Neural cell (in vitro differentiated cells): ENCODE results near the gene RERE. TPM values are rescaled to one million over a fixed set of nuclear protein-coding genes. Genes with fewer than 3 reads are reported as not detected.

Experiments
- H2AFZ ChIP-seq: fragments of 200-600, 300-800 bp; sonication (generic), shearing (Covaris generic); 2 replicates; pipeline ENCODE4 v1.6.0; 2014; ENCODE audit warnings: low read depth, mild to moderate bottlenecking, antibody characterized with exemption, low read length, moderate library complexity
- H3F3A ChIP-seq: fragments of 200-600 bp; shearing (Covaris generic); 2 replicates; pipeline ENCODE4 v1.6.1; 2016; ENCODE audit warnings: mild to moderate bottlenecking, moderate library complexity, mixed read lengths, antibody characterized with exemption, low read length; ENCODE audit not compliant: insufficient read depth, poor library complexity, severe bottlenecking
- H3K27ac ChIP-seq: fragments of 200-600, 300-800 bp; sonication (generic), shearing (Covaris generic); 2 replicates; pipeline ENCODE4 v1.5.1; 2014; ENCODE audit warnings: mild to moderate bottlenecking, low read length, moderate library complexity
- H3K27me3 ChIP-seq: fragments of 300-800, 200-600 bp; sonication (generic), shearing (Covaris generic); 2 replicates; pipeline ENCODE4 v1.6.0; 2014; ENCODE audit warnings: mild to moderate bottlenecking, low read depth, low read length, moderate library complexity; ENCODE audit not compliant: insufficient read depth
- H3K36me3 ChIP-seq: fragments of 300-800, 200-600 bp; sonication (generic), shearing (Covaris generic); 2 replicates; pipeline ENCODE4 v1.5.1; 2014; ENCODE audit warnings: mild to moderate bottlenecking, antibody characterized with exemption, low read length, moderate library complexity; ENCODE audit not compliant: insufficient read depth
- H3K4me2 ChIP-seq: fragments of 300-800, 200-600 bp; sonication (generic), shearing (Covaris generic); 2 replicates; pipeline ENCODE4 v1.6.0; 2014; ENCODE audit warnings: mild to moderate bottlenecking, low read length
- H3K4me3 ChIP-seq: fragments of 300-800, 200-600 bp; sonication (generic), shearing (Covaris generic); 2 replicates; pipeline ENCODE4 v1.5.1; 2014; ENCODE audit warnings: mild to moderate bottlenecking, low read length, moderate library complexity
- H3K79me2 ChIP-seq: fragments of 200-600 bp; shearing (Covaris generic); replicated peaks from 2 replicates; pipeline ENCODE4 v1.6.0; 2014; ENCODE audit warnings: mild to moderate bottlenecking, low read length, moderate library complexity; ENCODE audit not compliant: insufficient read depth
- H3K9ac ChIP-seq: fragments of 300-800, 200-600 bp; sonication (generic), shearing (Covaris generic); 2 replicates; pipeline ENCODE4 v1.6.1; 2016; ENCODE audit warnings: mild to moderate bottlenecking, low read length, mixed read lengths
- H3K9me2 ChIP-seq: fragments of 200-600 bp; shearing (Covaris generic); 2 replicates; pipeline ENCODE4 v1.6.1; 2016; ENCODE audit warnings: mild to moderate bottlenecking, low read length, mixed read lengths; ENCODE audit not compliant: insufficient read depth
- H3K9me3 ChIP-seq: fragments of 200-600, 300-800 bp; sonication (generic), shearing (Covaris generic); 2 replicates; pipeline ENCODE4 v1.6.1; 2016; ENCODE audit warnings: mild to moderate bottlenecking, mixed run types, low read length, moderate library complexity, mixed read lengths
- H4K20me1 ChIP-seq: fragments of 200-600 bp; shearing (Covaris generic); 2 replicates; pipeline ENCODE4 v1.6.1; 2016; ENCODE audit warnings: mild to moderate bottlenecking, mixed run types; ENCODE audit not compliant: insufficient read depth
- CTCF ChIP-seq: fragments of 450-650 bp; IDR thresholded peaks from 2 replicates; pipeline ENCODE4 v1.5.1; 2014; ENCODE audit warnings: antibody characterized with exemption, mild to moderate bottlenecking, moderate library complexity; ENCODE audit not compliant: poor library complexity, severe bottlenecking
- EP300 ChIP-seq: fragments of 450-650 bp; conservative IDR thresholded peaks from 2 replicates; pipeline ENCODE4 v1.6.1; 2014; ENCODE audit warnings: antibody characterized with exemption, mild to moderate bottlenecking, moderate library complexity; ENCODE audit not compliant: poor library complexity, severe bottlenecking
- EZH2 ChIP-seq: fragments of 200-600, 300-800 bp; shearing (Covaris generic), sonication (generic); IDR thresholded peaks from 2 replicates; pipeline ENCODE4 v1.6.1; 2014; ENCODE audit warnings: antibody characterized with exemption, low read length, borderline replicate concordance, mild to moderate bottlenecking; ENCODE audit not compliant: insufficient read depth, poor library complexity, severe bottlenecking
- MXI1 ChIP-seq: fragments of 450-650 bp; conservative IDR thresholded peaks from 2 replicates; pipeline ENCODE4 v1.6.1; 2014; ENCODE audit warnings: antibody characterized with exemption, mild to moderate bottlenecking; ENCODE audit not compliant: poor library complexity, severe bottlenecking
- POLR2AphosphoS5 ChIP-seq: IDR thresholded peaks from 2 replicates; pipeline ENCODE4 v1.6.1; 2012
- RAD21 ChIP-seq: fragments of 450-650 bp; conservative IDR thresholded peaks from 2 replicates; pipeline ENCODE4 v1.6.1; 2014; ENCODE audit warnings: antibody characterized with exemption, mild to moderate bottlenecking, moderate library complexity
- REST ChIP-seq: IDR thresholded peaks from 2 replicates; pipeline ENCODE4 v1.6.1; 2012; ENCODE audit warnings: borderline replicate concordance
- SMC3 ChIP-seq: fragments of 450-650 bp; conservative IDR thresholded peaks from 2 replicates; pipeline ENCODE4 v1.6.1; 2014; ENCODE audit warnings: antibody characterized with exemption, mild to moderate bottlenecking, moderate library complexity; ENCODE audit not compliant: poor library complexity
- TAF1 ChIP-seq: IDR thresholded peaks from 2 replicates; pipeline ENCODE4 v1.6.1; 2012; ENCODE audit warnings: low read depth
- polyA plus RNA-seq: library from polyadenylated mRNA; depleted of rRNA; stranded (reverse); fragments of >200 nt; gene quantifications from 2 replicates; pipeline ENCODE4 v1.2.3, GENCODE V29; 2014

Gene RERE
- polyA plus RNA-seq, 1 donor from 2014 or later: 21.0 TPM

DNA sequence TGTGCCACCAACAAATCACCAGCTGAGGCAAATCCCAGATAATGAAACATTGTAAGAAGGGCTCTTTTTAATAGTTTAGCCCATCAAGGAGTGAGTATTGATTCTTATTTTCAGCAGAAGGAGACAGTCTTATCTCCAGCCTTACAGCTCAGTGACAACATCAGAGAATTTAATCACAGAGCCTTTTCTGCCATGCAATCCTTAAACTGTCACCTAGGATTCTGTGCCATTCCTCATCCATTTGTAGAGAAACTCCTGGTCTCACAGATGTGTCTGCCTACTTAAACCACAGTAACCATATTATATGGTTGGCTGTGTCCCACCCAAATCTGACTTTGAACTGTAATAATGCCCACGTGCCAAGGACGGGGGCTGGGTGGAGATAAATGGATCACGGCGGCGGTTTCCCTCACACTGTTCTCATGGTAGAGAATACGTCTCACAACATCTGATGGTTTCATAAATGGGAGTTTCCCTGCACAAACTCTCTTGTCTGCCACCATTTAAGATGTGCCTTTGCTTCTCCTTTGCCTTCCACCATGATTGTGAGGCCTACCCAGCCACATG, 217.7 kb downstream of the RERE start (continued):
- TF ChIP-seq EZH2: no peak

DNA sequence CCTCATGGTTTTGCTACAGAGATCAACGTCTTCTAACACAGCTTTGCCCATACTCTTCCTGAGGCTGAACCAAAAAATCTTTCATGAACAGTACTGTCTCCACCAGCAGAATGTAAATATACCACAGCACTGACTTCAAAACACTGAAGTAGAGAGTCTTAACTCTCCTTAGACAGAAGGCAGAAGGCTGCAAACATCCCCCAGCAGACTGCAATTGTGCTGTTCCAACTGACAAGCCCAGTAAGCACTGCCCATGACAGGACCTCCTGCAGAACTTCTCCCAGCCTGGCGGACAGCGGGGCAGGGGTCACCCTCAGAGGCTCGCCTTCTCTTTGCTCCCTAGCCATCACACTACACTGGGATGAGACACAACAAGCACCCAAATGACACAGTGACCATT, 218.7 kb downstream of the RERE start:
- H2AFZ ChIP-seq: no peak overlapping the region
- no peaks in the 10 kb centered on the region for H3F3A ChIP-seq
- H3K79me2 ChIP-seq: peaks cover 74% of the 10 kb centered on the region
- H3K9me3 ChIP-seq: no peaks in the 10 kb centered on the region
- H3K27me3 ChIP-seq: no peaks in the 10 kb centered on the region
- no peak overlapping the region for H3K4me2 ChIP-seq
- peaks cover 12% of the 10 kb centered on the region for H4K20me1 ChIP-seq
- peak overlapping the region; percentile 24 for H3K4me3 ChIP-seq
- no peaks in the 10 kb centered on the region for H3K36me3 ChIP-seq
- no peak for TF ChIP-seq RAD21
- no peak for TF ChIP-seq EP300
- TF ChIP-seq CTCF: no peak
- TF ChIP-seq TAF1: no peak
- TF ChIP-seq EZH2: no peak
- TF ChIP-seq MXI1: no peak
- no peak for TF ChIP-seq SMC3
- TF ChIP-seq POLR2AphosphoS5: no peak
- TF ChIP-seq REST: no peak
- H3K9ac ChIP-seq: no peak overlapping the region
- H3K27ac ChIP-seq: no peak overlapping the region
- no peaks in the 10 kb centered on the region for H3K9me2 ChIP-seq

- Histone ChIP-seq H3K9me3 (no peaks in the 10 kb centered on the region), H3F3A (no peaks in the 10 kb centered on the region), H3K79me2 (peaks cover 76% of the 10 kb centered on the region), H4K20me1 (peaks cover 7% of the 10 kb centered on the region), H2AFZ (no peak overlapping the region), H3K27ac (no peak overlapping the region), H3K27me3 (no peaks in the 10 kb centered on the region), H3K36me3 (no peaks in the 10 kb centered on the region), H3K9ac (no peak overlapping the region), H3K9me2 (no peaks in the 10 kb centered on the region), H3K4me2 (no peak overlapping the region), H3K4me3 (no peak overlapping the region)
- TF ChIP-seq RAD21 (peak; percentile 58), TAF1 (no peak), POLR2AphosphoS5 (no peak), REST (peak; percentile 43), CTCF (peak; percentile 55), SMC3 (peak; percentile 65)
Observed at GRCh38 chr1:8598060-8598724, 219.2 kb downstream of the RERE start.
